GM12878 (cell line): ENCODE measurements around the gene TMOD3. TPM values are rescaled to one million over a fixed set of nuclear protein-coding genes. Genes with fewer than 3 reads are reported as not detected.

Source experiments
- ATAC-seq: fragments of 200-7000 bp; cut with Tn5 transposase; 3 replicates; pipeline ENCODE4 v1.9.1; 2020; ENCODE audit warnings: mild to moderate bottlenecking, moderate library complexity
- BruUV-seq: library from RNA; stranded (reverse); fragments of 400-500 nt; replicated peaks from 2 replicates; lab custom pipeline; 2021; lab: Mats Ljungman, UMichigan
- CTCF ChIA-PET: fragments of 300-600 bp; sonication (Branson Sonifier 250); formaldehyde crosslinking; extraction: SDS; loops from one replicate; lab custom pipeline; 2021; ENCODE audit warnings: inconsistent platforms; lab: Yijun Ruan, JAX
- POLR2A ChIA-PET: fragments of 350-600 bp; formaldehyde crosslinking; extraction: SDS; loops from one replicate; lab custom pipeline; 2021; ENCODE audit warnings: inconsistent platforms; lab: Charles Lee
- RAD21 ChIA-PET: fragments of 300-600 bp; sonication (Branson Sonifier 250); formaldehyde crosslinking; loops from one replicate; lab custom pipeline; 2023; ENCODE audit warnings: antibody characterized with exemption; ENCODE audit not compliant: unreplicated experiment; lab: Charles Lee
- SMC1A ChIA-PET: fragments of 300-600 bp; sonication (Branson Sonifier 250); formaldehyde crosslinking; loops from one replicate; lab custom pipeline; 2023; ENCODE audit not compliant: unreplicated experiment, uncharacterized antibody; lab: Charles Lee
- DNase-seq: peaks from one replicate; pipeline ENCODE4 v3.0.0-alpha.2; 2011; ENCODE audit warnings: low read depth, low spot score
- FAIRE-seq: peaks from 3 replicates; lab custom pipeline; 2011; peaks lifted over from hg19 to GRCh38; lab: Jason Lieb, UNC
- H2AFZ ChIP-seq: 2 replicates; pipeline ENCODE4 v1.6.0; 2011; ENCODE audit warnings: low read depth, low read length, control low read depth; ENCODE audit not compliant: control insufficient read depth
- H3K27ac ChIP-seq: 2 replicates; pipeline ENCODE4 v1.5.1; 2011; ENCODE audit warnings: control low read depth; ENCODE audit not compliant: control insufficient read depth, insufficient read depth
- H3K27me3 ChIP-seq, 2 experiments: replicated peaks in 1 of 2; 2 replicates each; pipeline versions ENCODE4 v1.6.0 to v1.6.1; 2011; ENCODE audit warnings: low read length in 1 of 2; ENCODE audit not compliant: control insufficient read depth in 2 of 2, insufficient read depth in 2 of 2
- H3K36me3 ChIP-seq, 2 experiments: 2 replicates each; pipeline ENCODE4 v1.5.1; 2011; ENCODE audit warnings: low read length in 1 of 2; ENCODE audit not compliant: control insufficient read depth in 2 of 2, insufficient read depth in 2 of 2
- H3K4me1 ChIP-seq: 2 replicates; pipeline ENCODE4 v1.6.1; 2011; ENCODE audit warnings: mild to moderate bottlenecking, low read length, moderate library complexity, mixed read lengths; ENCODE audit not compliant: control insufficient read depth, insufficient read depth
- H3K4me2 ChIP-seq: 2 replicates; pipeline ENCODE4 v1.6.0; 2011; ENCODE audit warnings: control low read depth; ENCODE audit not compliant: control insufficient read depth, insufficient read depth
- H3K4me3 ChIP-seq: fragments of 200-600 bp; sonication (generic); 2 replicates; pipeline ENCODE4 v1.5.1; 2016
- H3K79me2 ChIP-seq: 2 replicates; pipeline ENCODE4 v1.6.0; 2011; ENCODE audit warnings: low read length; ENCODE audit not compliant: control insufficient read depth, insufficient read depth
- H3K9ac ChIP-seq: 2 replicates; pipeline ENCODE4 v1.8.0; 2011; ENCODE audit warnings: low read length, control low read depth, mixed read lengths; ENCODE audit not compliant: control insufficient read depth, insufficient read depth
- H3K9me3 ChIP-seq: replicated peaks from 3 replicates; pipeline ENCODE4 v1.5.1; 2011; ENCODE audit warnings: mild to moderate bottlenecking, low read length; ENCODE audit not compliant: control insufficient read depth, insufficient read depth
- H4K20me1 ChIP-seq: 2 replicates; pipeline ENCODE4 v1.6.0; 2011; ENCODE audit not compliant: control insufficient read depth, insufficient read depth
- MEF2A ChIP-seq: IDR thresholded peaks from 2 replicates; pipeline ENCODE4 v1.6.1; 2011; ENCODE audit warnings: low read depth, mild to moderate bottlenecking, low read length, moderate library complexity; ENCODE audit not compliant: insufficient read depth
- WGBS: methylation state at CpG from one replicate; pipeline ENCODE4 v1.1.6; 2016; ENCODE audit warnings: low lambda C conversion rate; ENCODE audit not compliant: insufficient replicate concordance, insufficient coverage; ENCODE audit errors: missing lambda C conversion rate; 5-methylcytosine and 5-hydroxymethylcytosine counted together
- in situ Hi-C: fragments of 300-500 bp; cut with MboI; formaldehyde crosslinking; loops from 9 replicates; pipeline ENCODE4 v1.14.3; 2018; ENCODE audit warnings: mixed read lengths
- intact Hi-C: fragments of 100-400 bp; cut with micrococcal nuclease; formaldehyde crosslinking; loops from one replicate; pipeline ENCODE4 v1.14.2; 2022; ENCODE audit not compliant: unreplicated experiment
- polyA plus RNA-seq, 11 experiments: library from polyadenylated mRNA; depleted of rRNA in 4 of 11; unstranded in 6 of 11; stranded (reverse) in 5 of 11; fragments of >200 nt; fragmentation: Nextera tagmentation in 4 of 11; fragmentation: Illumina TruSeq in 1 of 11; extraction: Ambion mirVana in 4 of 11; extraction: Trizol in 1 of 11; gene quantifications; 1 replicate in 1 of 11; 2 replicates in 10 of 11; pipeline versions ENCODE4 v1.2.1 to v1.2.3, GENCODE V29; 2011 to 2016; ENCODE audit warnings: inconsistent platforms in 2 of 11, missing spikeins in 2 of 11, low read depth in 1 of 11
- total RNA-seq, 4 experiments: library from RNA; depleted of rRNA in 3 of 4; stranded (reverse); fragments of >200 nt in 3 of 4; fragmentation: Illumina TruSeq in 1 of 4; extraction: Trizol in 1 of 4; gene quantifications; 2 replicates each; pipeline versions ENCODE4 v1.2.1 to v1.2.3, GENCODE V29; 2013 to 2021
- TF ChIP-seq, protein P1 (sequence below), 3 experiments: IDR thresholded peaks in 2 of 3; conservative IDR thresholded peaks in 1 of 3; 2 replicates each; pipeline ENCODE4 v1.5.1; 2011; ENCODE audit warnings: low read depth in 3 of 3, low read length in 3 of 3, mild to moderate bottlenecking in 3 of 3, control low read depth in 2 of 3, moderate library complexity in 2 of 3, inconsistent platforms in 1 of 3, mixed read lengths in 1 of 3; ENCODE audit not compliant: control insufficient read depth in 2 of 3, insufficient read depth in 1 of 3; ENCODE audit errors: extremely low read depth in 1 of 3

Gene TMOD3
- total and polyA plus RNA-seq, 10 of the 15 experiments (the other 5 are each of a cell fraction or from before 2014, with no cell fraction given): 5.2 to 39.4 (median 22.5) TPM

DNA sequence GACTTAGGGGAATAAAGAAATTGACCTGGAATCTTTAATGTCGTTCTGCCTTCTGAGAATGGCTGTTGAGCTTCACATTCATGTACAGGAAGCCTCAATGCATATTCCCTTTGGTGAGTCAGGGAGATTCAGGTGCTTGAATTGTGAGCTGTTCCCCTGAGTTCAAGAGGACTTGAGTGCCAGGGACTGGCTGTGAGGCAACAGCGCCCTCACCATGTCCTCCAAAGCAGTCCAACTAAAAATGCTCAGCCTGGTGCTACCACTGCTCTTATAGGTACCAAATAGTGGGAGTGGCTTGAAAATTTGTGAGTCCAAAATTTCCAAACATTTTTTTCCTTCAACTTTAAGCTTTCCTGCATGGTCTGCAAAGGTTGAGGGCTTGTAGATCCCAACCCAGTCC lies 88.0 kb downstream of the TMOD3 start:
- Histone ChIP-seq H3K4me3 (no peak overlapping the region), H3K27me3 (no peaks in the 10 kb centered on the region), H3K4me1 (no peaks in the 10 kb centered on the region), H3K9ac (no peak overlapping the region), H3K4me2 (no peak overlapping the region), H4K20me1 (no peaks in the 10 kb centered on the region), H3K27ac (no peak overlapping the region), H2AFZ (no peak overlapping the region), H3K9me3 (no peaks in the 10 kb centered on the region), H3K36me3 (peaks cover 0 to 16% of the 10 kb centered on the region in 2 experiments), H3K79me2 (no peaks in the 10 kb centered on the region)
- DNase-seq (no peak), FAIRE-seq (no peak), ATAC-seq (peak; percentile 56)
- ChIA-PET POLR2A (no interaction called here), SMC1A (interaction anchor here (0.7 to 1.9 kb wide), 3 partner anchors 10 to 141 kb away, joined by 3 to 4 read pairs (median 3); no protein-coding TSS in a partner anchor), CTCF (interaction anchor here (0.6 to 1.9 kb wide), 5 partner anchors 10 to 310 kb away, joined by 3 to 13 read pairs (median 3); no protein-coding TSS in a partner anchor), RAD21 (interaction anchor here (0.7 kb wide), 1 partner anchor 298 kb away, joined by 3 read pairs; no protein-coding TSS in a partner anchor)
- 93% methylated on average over 2 of the region's 2 CpGs for WGBS
- in situ Hi-C loops (no loop called here), intact Hi-C loops (no loop called here)
- TF ChIP-seq, protein P1, sequence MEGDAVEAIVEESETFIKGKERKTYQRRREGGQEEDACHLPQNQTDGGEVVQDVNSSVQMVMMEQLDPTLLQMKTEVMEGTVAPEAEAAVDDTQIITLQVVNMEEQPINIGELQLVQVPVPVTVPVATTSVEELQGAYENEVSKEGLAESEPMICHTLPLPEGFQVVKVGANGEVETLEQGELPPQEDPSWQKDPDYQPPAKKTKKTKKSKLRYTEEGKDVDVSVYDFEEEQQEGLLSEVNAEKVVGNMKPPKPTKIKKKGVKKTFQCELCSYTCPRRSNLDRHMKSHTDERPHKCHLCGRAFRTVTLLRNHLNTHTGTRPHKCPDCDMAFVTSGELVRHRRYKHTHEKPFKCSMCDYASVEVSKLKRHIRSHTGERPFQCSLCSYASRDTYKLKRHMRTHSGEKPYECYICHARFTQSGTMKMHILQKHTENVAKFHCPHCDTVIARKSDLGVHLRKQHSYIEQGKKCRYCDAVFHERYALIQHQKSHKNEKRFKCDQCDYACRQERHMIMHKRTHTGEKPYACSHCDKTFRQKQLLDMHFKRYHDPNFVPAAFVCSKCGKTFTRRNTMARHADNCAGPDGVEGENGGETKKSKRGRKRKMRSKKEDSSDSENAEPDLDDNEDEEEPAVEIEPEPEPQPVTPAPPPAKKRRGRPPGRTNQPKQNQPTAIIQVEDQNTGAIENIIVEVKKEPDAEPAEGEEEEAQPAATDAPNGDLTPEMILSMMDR (IDR thresholded peaks at IDR 0.05 in 2 of 3, conservative IDR thresholded peaks at IDR 0.05 in 1 of 3; ENCODE audit: control insufficient read depth in 2 of 3, extremely low read depth in 1 of 3, insufficient read depth in 1 of 3, low read depth in 3 of 3, low read length in 3 of 3): peak; percentile 30 to 37 (median 35); a peak in 4 of 6 replicates
- no peak for TF ChIP-seq MEF2A
- BruUV-seq: no TSS peak
